Hepatocyte (in vitro differentiated cells): ENCODE results near the gene GOLGA6C. TPM values are rescaled to one million over a fixed set of nuclear protein-coding genes. Genes with fewer than 3 reads are reported as not detected.
"Not testable (repeated sequence)": the region's sequence is repeated elsewhere in the genome, so short reads cannot be mapped to it uniquely, and the experiment has no call there.

Experiments
- DNase-seq: peaks from one replicate; pipeline ENCODE4 v3.0.0-alpha.2; 2016; ENCODE audit warnings: low spot score
- H2AFZ ChIP-seq: fragments of 200-600 bp; sonication (generic); 2 replicates; pipeline ENCODE4 v1.6.0; 2016; ENCODE audit warnings: antibody characterized with exemption, mild to moderate bottlenecking
- H3K27ac ChIP-seq: fragments of 200-600 bp; sonication (generic); 2 replicates; pipeline ENCODE4 v1.5.1; 2016; ENCODE audit warnings: mild to moderate bottlenecking
- H3K27me3 ChIP-seq: fragments of 200-600 bp; sonication (generic); 2 replicates; pipeline ENCODE4 v1.6.1; 2016
- H3K36me3 ChIP-seq: fragments of 200-600 bp; sonication (generic); replicated peaks from 2 replicates; pipeline ENCODE4 v1.5.1; 2016; ENCODE audit warnings: low read depth; ENCODE audit not compliant: insufficient read depth
- H3K4me1 ChIP-seq: fragments of 200-600 bp; sonication (generic); 2 replicates; pipeline ENCODE4 v1.5.1; 2016; ENCODE audit warnings: mild to moderate bottlenecking, moderate library complexity; ENCODE audit not compliant: insufficient read depth
- H3K4me2 ChIP-seq: fragments of 200-600 bp; sonication (generic); 2 replicates; pipeline ENCODE4 v1.6.0; 2016
- H3K4me3 ChIP-seq: fragments of 200-600 bp; sonication (generic); 2 replicates; pipeline ENCODE4 v1.5.1; 2016; ENCODE audit warnings: mild to moderate bottlenecking
- H3K79me2 ChIP-seq: fragments of 200-600 bp; sonication (generic); 2 replicates; pipeline ENCODE4 v1.6.0; 2017; ENCODE audit warnings: mild to moderate bottlenecking
- H3K9me2 ChIP-seq: fragments of 200-600 bp; sonication (generic); replicated peaks from 2 replicates; pipeline ENCODE4 v1.6.0; 2017; ENCODE audit warnings: mild to moderate bottlenecking; ENCODE audit not compliant: insufficient read depth
- H3K9me3 ChIP-seq: fragments of 200-600 bp; sonication (generic); 2 replicates; pipeline ENCODE4 v1.5.1; 2016; ENCODE audit warnings: low read depth, mild to moderate bottlenecking
- H4K20me1 ChIP-seq: fragments of 200-600 bp; sonication (generic); 2 replicates; pipeline ENCODE4 v1.6.0; 2016; ENCODE audit warnings: mild to moderate bottlenecking; ENCODE audit not compliant: insufficient read depth, poor library complexity, severe bottlenecking
- CTCF ChIP-seq: fragments of 200-600 bp; sonication (generic); IDR thresholded peaks from 2 replicates; pipeline ENCODE4 v1.5.1; 2016; ENCODE audit warnings: antibody characterized with exemption, mild to moderate bottlenecking; ENCODE audit not compliant: poor library complexity
- EZH2 ChIP-seq: fragments of 200-600 bp; sonication (generic); IDR thresholded peaks from 2 replicates; pipeline ENCODE4 v1.6.1; 2016; ENCODE audit warnings: antibody characterized with exemption, mild to moderate bottlenecking, borderline replicate concordance
- EZH2phosphoT487 ChIP-seq: fragments of 200-600 bp; sonication (generic); IDR thresholded peaks from one replicate; pipeline ENCODE4 v1.6.1; 2018; ENCODE audit warnings: antibody characterized with exemption, mild to moderate bottlenecking, low read depth, moderate library complexity; ENCODE audit not compliant: unreplicated experiment, severe bottlenecking
- WGBS: methylation state at CpG from one replicate; pipeline ENCODE4 v1.1.6; 2016; ENCODE audit warnings: low lambda C conversion rate; ENCODE audit errors: missing lambda C conversion rate; 5-methylcytosine and 5-hydroxymethylcytosine counted together
- polyA plus RNA-seq: library from polyadenylated mRNA; unstranded; fragments of >200 nt; fragmentation: Nextera tagmentation; extraction: Ambion mirVana; gene quantifications from 2 replicates; pipeline ENCODE4 v1.2.1, GENCODE V29; 2016
- total RNA-seq: library from RNA; depleted of rRNA; stranded (reverse); fragments of >200 nt; gene quantifications from 2 replicates; pipeline ENCODE4 v1.2.3, GENCODE V29; 2014

The GOLGA6C gene
- total and polyA plus RNA-seq, 2 experiments from 2014 or later = not detected

GRCh38 chr15:75217012-75217411 lies 41.1 kb upstream of the GOLGA6C start:
- no peak for DNase-seq
- Histone ChIP-seq H3K4me2 (no peak overlapping the region), H3K79me2 (peaks cover 9% of the 10 kb centered on the region), H3K4me3 (no peak overlapping the region), H3K9me3 (no peaks in the 10 kb centered on the region), H3K36me3 (no peaks in the 10 kb centered on the region), H4K20me1 (peaks cover 23% of the 10 kb centered on the region), H3K9me2 (no peaks in the 10 kb centered on the region), H3K27me3 (no peaks in the 10 kb centered on the region), H3K4me1 (no peaks in the 10 kb centered on the region), H2AFZ (no peak overlapping the region), H3K27ac (no peak overlapping the region)
- TF ChIP-seq CTCF = no peak
- no peak for TF ChIP-seq EZH2phosphoT487
- TF ChIP-seq EZH2 = no peak
- 86% methylated on average over 6 of the region's 6 CpGs for WGBS

GRCh38 chr15:75217574-75217973 lies 40.6 kb upstream of the GOLGA6C start:
- H3K4me2 ChIP-seq, H3K79me2 ChIP-seq, H3K27me3 ChIP-seq, H3K4me1 ChIP-seq, H3K9me3 ChIP-seq, H3K27ac ChIP-seq, DNase-seq, H2AFZ ChIP-seq, H3K4me3 ChIP-seq, H3K36me3 ChIP-seq, H3K9me2 ChIP-seq: not testable (repeated sequence)
- H4K20me1 ChIP-seq = peaks cover 17% of the 10 kb centered on the region
- 94% methylated on average over 3 of the region's 3 CpGs for WGBS

GRCh38 chr15:75219507-75219929 lies 38.6 kb upstream of the GOLGA6C start:
- not testable (repeated sequence) for H3K9me2 ChIP-seq, DNase-seq, H3K4me2 ChIP-seq, H3K79me2 ChIP-seq, H3K9me3 ChIP-seq, H3K27ac ChIP-seq, H3K4me3 ChIP-seq, H3K27me3 ChIP-seq, H3K4me1 ChIP-seq, H4K20me1 ChIP-seq, H2AFZ ChIP-seq, H3K36me3 ChIP-seq
- WGBS = 76% methylated on average over 4 of the region's 4 CpGs

GRCh38 chr15:75223688-75224087 lies 34.4 kb upstream of the GOLGA6C start:
- Histone ChIP-seq H3K79me2 (no peaks in the 10 kb centered on the region), H3K9me2 (no peaks in the 10 kb centered on the region), H2AFZ (no peak overlapping the region), H3K4me2 (no peak overlapping the region), H3K4me3 (no peak overlapping the region), H4K20me1 (no peaks in the 10 kb centered on the region), H3K9me3 (no peaks in the 10 kb centered on the region), H3K36me3 (no peaks in the 10 kb centered on the region), H3K27ac (no peak overlapping the region), H3K4me1 (no peaks in the 10 kb centered on the region), H3K27me3 (no peaks in the 10 kb centered on the region)
- DNase-seq = no peak
- 90% methylated on average over 6 of the region's 6 CpGs for WGBS
- TF ChIP-seq EZH2 = no peak
- no peak for TF ChIP-seq CTCF
- TF ChIP-seq EZH2phosphoT487 = no peak

- TF ChIP-seq EZH2phosphoT487 (no peak), EZH2 (no peak), CTCF (no peak)
- Histone ChIP-seq H4K20me1 (no peaks in the 10 kb centered on the region), H3K79me2 (no peaks in the 10 kb centered on the region), H3K36me3 (no peaks in the 10 kb centered on the region), H2AFZ (no peak overlapping the region), H3K27me3 (no peaks in the 10 kb centered on the region), H3K4me3 (no peak overlapping the region), H3K9me3 (no peaks in the 10 kb centered on the region), H3K27ac (no peak overlapping the region), H3K4me1 (no peaks in the 10 kb centered on the region), H3K9me2 (no peaks in the 10 kb centered on the region), H3K4me2 (no peak overlapping the region)
- 92% methylated on average over 12 of the region's 12 CpGs for WGBS
- no peak for DNase-seq
These were observed 33.9 kb upstream of the GOLGA6C start for GRCh38 chr15:75224281-75224680.

- H3K27me3 ChIP-seq, H3K27ac ChIP-seq, DNase-seq, H2AFZ ChIP-seq, H4K20me1 ChIP-seq, H3K4me3 ChIP-seq, H3K36me3 ChIP-seq, H3K9me2 ChIP-seq, H3K9me3 ChIP-seq, H3K4me1 ChIP-seq, H3K79me2 ChIP-seq, H3K4me2 ChIP-seq: not testable (repeated sequence)
- WGBS = 68% methylated on average over 9 of the region's 10 CpGs
These were observed 32.9 kb upstream of the GOLGA6C start for GRCh38 chr15:75225102-75225836.
